ENCODE measurements around the gene ARG1. TPM values are rescaled to one million over a fixed set of nuclear protein-coding genes. Genes with fewer than 3 reads are reported as not detected.

Gene ARG1
- total and polyA plus RNA-seq, 2 of the 8 experiments (the other 6 are each of a cell fraction or from before 2014, with no cell fraction given): not detected

GRCh38 chr6:131548441-131548840, 24.6 kb upstream of the ARG1 start:
- no peak overlapping the region for H2BK12ac ChIP-seq (ENCODE audit: low read depth, low read length)
- H4K91ac ChIP-seq (replicated peaks; ENCODE audit: insufficient read length, low read length): no peak overlapping the region
- H3K36me3 ChIP-seq (ENCODE audit: control insufficient read depth in 2 of 4, insufficient read depth in 4 of 4, low read length in 3 of 4): no peaks in the 10 kb centered on the region
- no peak overlapping the region for H3K23ac ChIP-seq (ENCODE audit: insufficient read length)
- no peaks in the 10 kb centered on the region for H3K4me1 ChIP-seq (replicated peaks in 1 of 4; ENCODE audit: control insufficient read depth in 3 of 4, insufficient read depth in 4 of 4, low read length in 3 of 4)
- no peak overlapping the region for H3K9ac ChIP-seq (replicated peaks in 1 of 4; ENCODE audit: extremely low read depth in 1 of 4, low read depth in 3 of 4, low read length in 3 of 4)
- H3K9me3 ChIP-seq (ENCODE audit: insufficient read depth in 2 of 2, low read depth in 1 of 2, low read length in 1 of 2): no peaks in the 10 kb centered on the region
- H2AK5ac ChIP-seq (ENCODE audit: low read depth, low read length): no peak overlapping the region
- no peak overlapping the region for H3K4me2 ChIP-seq (ENCODE audit: insufficient read depth in 1 of 2, low read depth in 2 of 2, low read length in 2 of 2)
- H2BK15ac ChIP-seq (ENCODE audit: low read length): no peak overlapping the region
- no peak overlapping the region for H3K14ac ChIP-seq (ENCODE audit: insufficient read length)
- no peaks in the 10 kb centered on the region for H3K79me2 ChIP-seq (ENCODE audit: control insufficient read depth in 1 of 2, insufficient read depth in 2 of 2, low read length in 2 of 2)
- H3K4me3 ChIP-seq (ENCODE audit: extremely low read depth in 1 of 4, insufficient read depth in 2 of 4, low read depth in 3 of 4, low read length in 4 of 4): no peak overlapping the region
- H2AFZ ChIP-seq (ENCODE audit: low read length): no peak overlapping the region
- no peak overlapping the region for H2BK120ac ChIP-seq (replicated peaks; ENCODE audit: low read depth, low read length)
- no peak for FAIRE-seq
- no peak overlapping the region for H3K27ac ChIP-seq (ENCODE audit: low read depth, low read length)
- no peak overlapping the region for H4K8ac ChIP-seq (ENCODE audit: extremely low read depth, insufficient read depth, low read length)
- no peaks in the 10 kb centered on the region for H3K27me3 ChIP-seq (replicated peaks in 1 of 4; ENCODE audit: control insufficient read depth in 3 of 4, extremely low read depth in 1 of 4, insufficient read depth in 3 of 4, low read length in 3 of 4)
- no peak overlapping the region for H2BK20ac ChIP-seq (ENCODE audit: low read length)
- no peak overlapping the region for H4K5ac ChIP-seq (ENCODE audit: insufficient read length, low read depth, low read length)
- DNase-seq (ENCODE audit: low read depth in 1 of 2, low spot score in 2 of 2): no peak
- H2BK5ac ChIP-seq (ENCODE audit: low read depth, low read length): no peak overlapping the region
- ChIA-PET CTCF (ENCODE audit: partially characterized antibody) (interaction anchor here (1.4 to 3.2 kb wide), 4 partner anchors 10 to 80 kb away, joined by 3 to 14 read pairs (median 8); partner anchors contain the start of gene MED23), POLR2A (ENCODE audit: partially characterized antibody) (no interaction called here)
- no peaks in the 10 kb centered on the region for H3K23me2 ChIP-seq (ENCODE audit: low read depth, low read length)
- H3K4ac ChIP-seq (replicated peaks; ENCODE audit: insufficient read length, low read depth, low read length): no peak overlapping the region
- no peaks in the 10 kb centered on the region for H4K20me1 ChIP-seq (replicated peaks in 1 of 2; ENCODE audit: control insufficient read depth in 1 of 2, insufficient read depth in 2 of 2, low read length in 2 of 2)
- H3K79me1 ChIP-seq (ENCODE audit: low read depth, low read length): no peaks in the 10 kb centered on the region
- H3K18ac ChIP-seq (ENCODE audit: extremely low read depth, low read length): no peak overlapping the region
- 94% methylated on average over 1 of the region's 1 CpG; no CpG with 5 or more reads in 1 of the 2 experiments for WGBS, 2 experiments (ENCODE audit: extremely low coverage in 1 of 2, insufficient coverage in 1 of 2, insufficient read length in 1 of 2, insufficient replicate concordance in 2 of 2, low coverage in 1 of 2, low lambda C conversion rate in 2 of 2, missing lambda C conversion rate in 1 of 2)
- H3K56ac ChIP-seq (replicated peaks; ENCODE audit: insufficient read length, low read depth, low read length): no peak overlapping the region
- TF ChIP-seq BCL11A (IDR thresholded peaks at IDR 0.05; ENCODE audit: low read depth in 2 of 2, low read length in 2 of 2) (no peak), RXRA (IDR thresholded peaks at IDR 0.05; ENCODE audit: insufficient read depth, low read depth, low read length) (no peak), CHD1 (IDR thresholded peaks at IDR 0.05; ENCODE audit: low read depth, low read length) (no peak), RNF2 (IDR thresholded peaks at IDR 0.05; ENCODE audit: borderline replicate concordance, low read depth, low read length, missing control alignments, poor library complexity, severe bottlenecking) (no peak), TCF12 (IDR thresholded peaks at IDR 0.05; ENCODE audit: low read depth, low read length) (no peak), KDM4A (IDR thresholded peaks at IDR 0.05; ENCODE audit: low read depth, low read length, severe bottlenecking) (no peak), TAF1 (IDR thresholded peaks at IDR 0.05; ENCODE audit: low read depth, low read length) (no peak), HDAC2 (IDR thresholded peaks at IDR 0.05; ENCODE audit: borderline replicate concordance in 1 of 2, low read depth in 2 of 2, low read length in 2 of 2) (no peak), ASH2L (IDR thresholded peaks at IDR 0.05; ENCODE audit: low read length) (no peak), BRCA1 (IDR thresholded peaks at IDR 0.05; ENCODE audit: low read depth, low read length) (no peak), CTBP2 (IDR thresholded peaks at IDR 0.05; ENCODE audit: borderline replicate concordance, insufficient read depth, insufficient read length, low read length) (no peak)

Data from H1 (cell line).